ENCODE data around the gene THAP4. TPM values are rescaled to one million over a fixed set of nuclear protein-coding genes. Genes with fewer than 3 reads are reported as not detected.
"Not testable (repeated sequence)": the region's sequence is repeated elsewhere in the genome, so short reads cannot be mapped to it uniquely, and the experiment has no call there.

Gene THAP4
- polyA plus RNA-seq, 3 donors: 15.1 to 25.9 (median 16.3) TPM

GRCh38 chr2:241593271-241593670 lies 43.7 kb downstream of the THAP4 start:
- no peak for DNase-seq
- Histone ChIP-seq H3K79me2 (ENCODE audit: insufficient read depth, low read length) (no peaks in the 10 kb centered on the region), H3K27me3 (ENCODE audit: control insufficient read depth in 2 of 2, insufficient read depth in 2 of 2, low read length in 2 of 2) (no peaks in the 10 kb centered on the region), H2AFZ (ENCODE audit: insufficient read depth, low read depth, low read length, poor library complexity, severe bottlenecking) (no peak overlapping the region), H4K20me1 (ENCODE audit: insufficient read depth, low read length) (no peaks in the 10 kb centered on the region), H3K4me1 (ENCODE audit: control insufficient read depth in 1 of 2, insufficient read depth in 2 of 2, low read length in 2 of 2) (no peaks in the 10 kb centered on the region), H3K4me3 (replicated peaks in 1 of 3; ENCODE audit: low read depth in 2 of 3, low read length in 3 of 3) (no peak overlapping the region), H3K9ac (ENCODE audit: insufficient read depth, low read length, poor library complexity, severe bottlenecking) (no peak overlapping the region), H3K36me3 (replicated peaks in 1 of 2; ENCODE audit: control insufficient read depth in 1 of 2, insufficient read depth in 2 of 2, low read length in 2 of 2) (peaks cover 16 to 77% of the 10 kb centered on the region in 2 donors), H3K27ac (ENCODE audit: low read depth in 1 of 2, low read length in 2 of 2) (no peak overlapping the region), H3K9me3 (replicated peaks in 1 of 2; ENCODE audit: control insufficient read depth in 1 of 2, insufficient read depth in 1 of 2, low read length in 2 of 2) (peaks cover 1 to 4% of the 10 kb centered on the region in 2 donors), H3K4me2 (replicated peaks; ENCODE audit: extremely low read depth, low read length, poor library complexity, severe bottlenecking) (no peak overlapping the region)
- 97% methylated on average over 12 of the region's 16 CpGs for WGBS (ENCODE audit: insufficient coverage)
- no peak for TF ChIP-seq CTCF (IDR thresholded peaks at IDR 0.05)
- H3K27ac Mint-ChIP-seq: no peak overlapping the region
- H3K36me3 Mint-ChIP-seq: peaks cover 41 to 56% of the 10 kb centered on the region in 2 donors
- intact Hi-C loops (cut with micrococcal nuclease): no loop called here
- H3K9me3 Mint-ChIP-seq: peaks cover 4 to 12% (median 8%) of the 10 kb centered on the region in 7 donors
- H3K27me3 Mint-ChIP-seq (ENCODE audit: low read depth in 3 of 3): no peaks in the 10 kb centered on the region
- no peak overlapping the region for H3K4me3 Mint-ChIP-seq
- no peaks in the 10 kb centered on the region for H3K4me1 Mint-ChIP-seq

- no peak overlapping the region for H3K27ac ChIP-seq (ENCODE audit: low read depth in 1 of 2, low read length in 2 of 2)
- H4K20me1 ChIP-seq (ENCODE audit: insufficient read depth, low read length): no peaks in the 10 kb centered on the region
- no peaks in the 10 kb centered on the region for H3K4me1 ChIP-seq (ENCODE audit: control insufficient read depth in 1 of 2, insufficient read depth in 2 of 2, low read length in 2 of 2)
- H3K9me3 ChIP-seq (replicated peaks in 1 of 2; ENCODE audit: control insufficient read depth in 1 of 2, insufficient read depth in 1 of 2, low read length in 2 of 2): peaks cover 9% of the 10 kb centered on the region in 2 donors
- no peak overlapping the region for H2AFZ ChIP-seq (ENCODE audit: insufficient read depth, low read depth, low read length, poor library complexity, severe bottlenecking)
- H3K4me1 Mint-ChIP-seq: no peaks in the 10 kb centered on the region
- DNase-seq: no peak
- no peaks in the 10 kb centered on the region for H3K79me2 ChIP-seq (ENCODE audit: insufficient read depth, low read length)
- H3K4me3 ChIP-seq (replicated peaks in 1 of 3; ENCODE audit: low read depth in 2 of 3, low read length in 3 of 3): no peak overlapping the region
- 97% methylated on average over 17 of the region's 18 CpGs for WGBS (ENCODE audit: insufficient coverage)
- peaks cover 8 to 20% (median 16%) of the 10 kb centered on the region in 7 donors for H3K9me3 Mint-ChIP-seq
- H3K4me3 Mint-ChIP-seq: no peak overlapping the region
- H3K36me3 ChIP-seq (replicated peaks in 1 of 2; ENCODE audit: control insufficient read depth in 1 of 2, insufficient read depth in 2 of 2, low read length in 2 of 2): peaks cover 12 to 77% of the 10 kb centered on the region in 2 donors
- intact Hi-C loops (cut with micrococcal nuclease): no loop called here
- no peak overlapping the region for H3K27ac Mint-ChIP-seq
- H3K4me2 ChIP-seq (replicated peaks; ENCODE audit: extremely low read depth, low read length, poor library complexity, severe bottlenecking): no peak overlapping the region
- H3K9ac ChIP-seq (ENCODE audit: insufficient read depth, low read length, poor library complexity, severe bottlenecking): no peak overlapping the region
- H3K27me3 ChIP-seq (ENCODE audit: control insufficient read depth in 2 of 2, insufficient read depth in 2 of 2, low read length in 2 of 2): no peaks in the 10 kb centered on the region
- peaks cover 35 to 56% of the 10 kb centered on the region in 2 donors for H3K36me3 Mint-ChIP-seq
- TF ChIP-seq CTCF (IDR thresholded peaks at IDR 0.05): no peak
- H3K27me3 Mint-ChIP-seq (ENCODE audit: low read depth in 3 of 3): no peaks in the 10 kb centered on the region
Observed at GRCh38 chr2:241592126-241592845, 44.7 kb downstream of the THAP4 start.

- peaks cover 11 to 79% of the 10 kb centered on the region in 2 donors for H3K36me3 ChIP-seq (replicated peaks in 1 of 2; ENCODE audit: control insufficient read depth in 1 of 2, insufficient read depth in 2 of 2, low read length in 2 of 2)
- DNase-seq; H4K20me1 ChIP-seq (ENCODE audit: insufficient read depth, low read length); H3K4me3 ChIP-seq (replicated peaks in 1 of 3; ENCODE audit: low read depth in 2 of 3, low read length in 3 of 3); H2AFZ ChIP-seq (ENCODE audit: insufficient read depth, low read depth, low read length, poor library complexity, severe bottlenecking); H3K27me3 Mint-ChIP-seq (ENCODE audit: low read depth in 3 of 3); H3K27ac ChIP-seq (ENCODE audit: low read depth in 1 of 2, low read length in 2 of 2); H3K4me3 Mint-ChIP-seq; H3K9ac ChIP-seq (ENCODE audit: insufficient read depth, low read length, poor library complexity, severe bottlenecking); H3K27me3 ChIP-seq (ENCODE audit: control insufficient read depth in 2 of 2, insufficient read depth in 2 of 2, low read length in 2 of 2); H3K4me1 Mint-ChIP-seq; H3K4me2 ChIP-seq (replicated peaks; ENCODE audit: extremely low read depth, low read length, poor library complexity, severe bottlenecking); H3K79me2 ChIP-seq (ENCODE audit: insufficient read depth, low read length); H3K4me1 ChIP-seq (ENCODE audit: control insufficient read depth in 1 of 2, insufficient read depth in 2 of 2, low read length in 2 of 2); H3K27ac Mint-ChIP-seq; intact Hi-C loops (cut with micrococcal nuclease): not testable (repeated sequence)
- Mint-ChIP-seq H3K9me3 (peaks cover 21 to 35% (median 32%) of the 10 kb centered on the region in 7 donors), H3K36me3 (peaks cover 40 to 58% of the 10 kb centered on the region in 2 donors)
- 92% methylated on average over 30 of the region's 33 CpGs for WGBS (ENCODE audit: insufficient coverage)
- H3K9me3 ChIP-seq (replicated peaks in 1 of 2; ENCODE audit: control insufficient read depth in 1 of 2, insufficient read depth in 1 of 2, low read length in 2 of 2): peaks cover 20 to 23% of the 10 kb centered on the region in 2 donors
Observed at GRCh38 chr2:241590496-241591455, 46.2 kb downstream of the THAP4 start.

Measured in CD14-positive monocyte (primary cell).